Neural cell (in vitro differentiated cells): ENCODE results near the gene SDF4. TPM values are rescaled to one million over a fixed set of nuclear protein-coding genes. Genes with fewer than 3 reads are reported as not detected.

Experiments used
- H2AFZ ChIP-seq: fragments of 200-600, 300-800 bp; sonication (generic), shearing (Covaris generic); 2 replicates; pipeline ENCODE4 v1.6.0; 2014; ENCODE audit warnings: low read depth, mild to moderate bottlenecking, antibody characterized with exemption, low read length, moderate library complexity
- H3F3A ChIP-seq: fragments of 200-600 bp; shearing (Covaris generic); 2 replicates; pipeline ENCODE4 v1.6.1; 2016; ENCODE audit warnings: mild to moderate bottlenecking, moderate library complexity, mixed read lengths, antibody characterized with exemption, low read length; ENCODE audit not compliant: insufficient read depth, poor library complexity, severe bottlenecking
- H3K27ac ChIP-seq: fragments of 200-600, 300-800 bp; sonication (generic), shearing (Covaris generic); 2 replicates; pipeline ENCODE4 v1.5.1; 2014; ENCODE audit warnings: mild to moderate bottlenecking, low read length, moderate library complexity
- H3K27me3 ChIP-seq: fragments of 300-800, 200-600 bp; sonication (generic), shearing (Covaris generic); 2 replicates; pipeline ENCODE4 v1.6.0; 2014; ENCODE audit warnings: mild to moderate bottlenecking, low read depth, low read length, moderate library complexity; ENCODE audit not compliant: insufficient read depth
- H3K36me3 ChIP-seq: fragments of 300-800, 200-600 bp; sonication (generic), shearing (Covaris generic); 2 replicates; pipeline ENCODE4 v1.5.1; 2014; ENCODE audit warnings: mild to moderate bottlenecking, antibody characterized with exemption, low read length, moderate library complexity; ENCODE audit not compliant: insufficient read depth
- H3K4me2 ChIP-seq: fragments of 300-800, 200-600 bp; sonication (generic), shearing (Covaris generic); 2 replicates; pipeline ENCODE4 v1.6.0; 2014; ENCODE audit warnings: mild to moderate bottlenecking, low read length
- H3K4me3 ChIP-seq: fragments of 300-800, 200-600 bp; sonication (generic), shearing (Covaris generic); 2 replicates; pipeline ENCODE4 v1.5.1; 2014; ENCODE audit warnings: mild to moderate bottlenecking, low read length, moderate library complexity
- H3K79me2 ChIP-seq: fragments of 200-600 bp; shearing (Covaris generic); replicated peaks from 2 replicates; pipeline ENCODE4 v1.6.0; 2014; ENCODE audit warnings: mild to moderate bottlenecking, low read length, moderate library complexity; ENCODE audit not compliant: insufficient read depth
- H3K9ac ChIP-seq: fragments of 300-800, 200-600 bp; sonication (generic), shearing (Covaris generic); 2 replicates; pipeline ENCODE4 v1.6.1; 2016; ENCODE audit warnings: mild to moderate bottlenecking, low read length, mixed read lengths
- H3K9me2 ChIP-seq: fragments of 200-600 bp; shearing (Covaris generic); 2 replicates; pipeline ENCODE4 v1.6.1; 2016; ENCODE audit warnings: mild to moderate bottlenecking, low read length, mixed read lengths; ENCODE audit not compliant: insufficient read depth
- H3K9me3 ChIP-seq: fragments of 200-600, 300-800 bp; sonication (generic), shearing (Covaris generic); 2 replicates; pipeline ENCODE4 v1.6.1; 2016; ENCODE audit warnings: mild to moderate bottlenecking, mixed run types, low read length, moderate library complexity, mixed read lengths
- H4K20me1 ChIP-seq: fragments of 200-600 bp; shearing (Covaris generic); 2 replicates; pipeline ENCODE4 v1.6.1; 2016; ENCODE audit warnings: mild to moderate bottlenecking, mixed run types; ENCODE audit not compliant: insufficient read depth
- EP300 ChIP-seq: fragments of 450-650 bp; conservative IDR thresholded peaks from 2 replicates; pipeline ENCODE4 v1.6.1; 2014; ENCODE audit warnings: antibody characterized with exemption, mild to moderate bottlenecking, moderate library complexity; ENCODE audit not compliant: poor library complexity, severe bottlenecking
- EZH2 ChIP-seq: fragments of 200-600, 300-800 bp; shearing (Covaris generic), sonication (generic); IDR thresholded peaks from 2 replicates; pipeline ENCODE4 v1.6.1; 2014; ENCODE audit warnings: antibody characterized with exemption, low read length, borderline replicate concordance, mild to moderate bottlenecking; ENCODE audit not compliant: insufficient read depth, poor library complexity, severe bottlenecking
- MXI1 ChIP-seq: fragments of 450-650 bp; conservative IDR thresholded peaks from 2 replicates; pipeline ENCODE4 v1.6.1; 2014; ENCODE audit warnings: antibody characterized with exemption, mild to moderate bottlenecking; ENCODE audit not compliant: poor library complexity, severe bottlenecking
- POLR2AphosphoS5 ChIP-seq: IDR thresholded peaks from 2 replicates; pipeline ENCODE4 v1.6.1; 2012
- RAD21 ChIP-seq: fragments of 450-650 bp; conservative IDR thresholded peaks from 2 replicates; pipeline ENCODE4 v1.6.1; 2014; ENCODE audit warnings: antibody characterized with exemption, mild to moderate bottlenecking, moderate library complexity
- SMC3 ChIP-seq: fragments of 450-650 bp; conservative IDR thresholded peaks from 2 replicates; pipeline ENCODE4 v1.6.1; 2014; ENCODE audit warnings: antibody characterized with exemption, mild to moderate bottlenecking, moderate library complexity; ENCODE audit not compliant: poor library complexity
- TAF1 ChIP-seq: IDR thresholded peaks from 2 replicates; pipeline ENCODE4 v1.6.1; 2012; ENCODE audit warnings: low read depth
- polyA plus RNA-seq: library from polyadenylated mRNA; depleted of rRNA; stranded (reverse); fragments of >200 nt; gene quantifications from 2 replicates; pipeline ENCODE4 v1.2.3, GENCODE V29; 2014
- TF ChIP-seq, protein P1 (sequence below): IDR thresholded peaks from 2 replicates; pipeline ENCODE4 v1.6.1; 2012; ENCODE audit warnings: borderline replicate concordance
- TF ChIP-seq, protein P2 (sequence below): fragments of 450-650 bp; IDR thresholded peaks from 2 replicates; pipeline ENCODE4 v1.5.1; 2014; ENCODE audit warnings: antibody characterized with exemption, mild to moderate bottlenecking, moderate library complexity; ENCODE audit not compliant: poor library complexity, severe bottlenecking

SDF4 gene
- polyA plus RNA-seq, 1 donor from 2014 or later = 91.2 TPM

DNA sequence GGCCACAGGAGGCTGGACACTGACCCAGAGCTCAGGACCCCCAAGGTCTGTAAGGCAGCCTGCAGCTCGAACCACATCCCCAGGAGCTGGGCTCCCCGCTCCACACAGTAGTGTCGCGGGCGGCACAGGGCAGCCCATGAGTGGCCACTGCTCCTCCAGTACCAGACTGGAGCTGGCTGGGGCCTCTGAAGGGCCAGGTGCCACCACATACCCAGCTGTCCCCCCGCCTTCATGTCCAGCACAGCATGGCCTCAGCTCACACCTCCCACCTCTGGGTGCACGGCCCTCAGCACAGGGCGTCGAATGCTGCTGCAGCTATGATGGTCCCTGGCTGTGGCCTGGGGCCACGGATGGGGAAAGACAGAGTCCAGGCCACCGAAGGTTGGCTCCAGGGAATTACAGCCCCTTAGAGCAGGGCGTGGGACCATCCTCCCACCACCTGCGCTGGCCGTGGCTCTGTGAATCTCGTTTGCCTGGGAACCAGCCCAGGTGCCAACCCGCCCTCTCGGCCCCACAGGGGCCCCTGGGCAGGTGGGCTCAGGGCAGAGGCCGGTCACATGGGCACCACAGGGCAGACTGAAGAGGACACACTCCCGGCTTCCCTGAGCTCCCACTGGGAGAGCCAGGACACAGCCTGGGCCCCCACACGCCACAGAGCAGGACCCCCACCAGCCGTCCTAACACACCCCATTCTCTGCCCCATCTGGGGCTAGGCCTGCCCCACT lies 15.8 kb downstream of the SDF4 start:
- Histone ChIP-seq H2AFZ (no peak overlapping the region), H3K36me3 (no peaks in the 10 kb centered on the region), H4K20me1 (no peaks in the 10 kb centered on the region), H3F3A (no peaks in the 10 kb centered on the region), H3K9me2 (no peaks in the 10 kb centered on the region), H3K4me3 (no peak overlapping the region), H3K27me3 (no peaks in the 10 kb centered on the region), H3K9ac (no peak overlapping the region), H3K4me2 (no peak overlapping the region), H3K79me2 (no peaks in the 10 kb centered on the region), H3K9me3 (no peaks in the 10 kb centered on the region), H3K27ac (no peak overlapping the region)
- TF ChIP-seq TAF1 = no peak
- TF ChIP-seq EP300 = no peak
- TF ChIP-seq, protein P1, sequence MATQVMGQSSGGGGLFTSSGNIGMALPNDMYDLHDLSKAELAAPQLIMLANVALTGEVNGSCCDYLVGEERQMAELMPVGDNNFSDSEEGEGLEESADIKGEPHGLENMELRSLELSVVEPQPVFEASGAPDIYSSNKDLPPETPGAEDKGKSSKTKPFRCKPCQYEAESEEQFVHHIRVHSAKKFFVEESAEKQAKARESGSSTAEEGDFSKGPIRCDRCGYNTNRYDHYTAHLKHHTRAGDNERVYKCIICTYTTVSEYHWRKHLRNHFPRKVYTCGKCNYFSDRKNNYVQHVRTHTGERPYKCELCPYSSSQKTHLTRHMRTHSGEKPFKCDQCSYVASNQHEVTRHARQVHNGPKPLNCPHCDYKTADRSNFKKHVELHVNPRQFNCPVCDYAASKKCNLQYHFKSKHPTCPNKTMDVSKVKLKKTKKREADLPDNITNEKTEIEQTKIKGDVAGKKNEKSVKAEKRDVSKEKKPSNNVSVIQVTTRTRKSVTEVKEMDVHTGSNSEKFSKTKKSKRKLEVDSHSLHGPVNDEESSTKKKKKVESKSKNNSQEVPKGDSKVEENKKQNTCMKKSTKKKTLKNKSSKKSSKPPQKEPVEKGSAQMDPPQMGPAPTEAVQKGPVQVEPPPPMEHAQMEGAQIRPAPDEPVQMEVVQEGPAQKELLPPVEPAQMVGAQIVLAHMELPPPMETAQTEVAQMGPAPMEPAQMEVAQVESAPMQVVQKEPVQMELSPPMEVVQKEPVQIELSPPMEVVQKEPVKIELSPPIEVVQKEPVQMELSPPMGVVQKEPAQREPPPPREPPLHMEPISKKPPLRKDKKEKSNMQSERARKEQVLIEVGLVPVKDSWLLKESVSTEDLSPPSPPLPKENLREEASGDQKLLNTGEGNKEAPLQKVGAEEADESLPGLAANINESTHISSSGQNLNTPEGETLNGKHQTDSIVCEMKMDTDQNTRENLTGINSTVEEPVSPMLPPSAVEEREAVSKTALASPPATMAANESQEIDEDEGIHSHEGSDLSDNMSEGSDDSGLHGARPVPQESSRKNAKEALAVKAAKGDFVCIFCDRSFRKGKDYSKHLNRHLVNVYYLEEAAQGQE = no peak
- no peak for TF ChIP-seq EZH2

DNA sequence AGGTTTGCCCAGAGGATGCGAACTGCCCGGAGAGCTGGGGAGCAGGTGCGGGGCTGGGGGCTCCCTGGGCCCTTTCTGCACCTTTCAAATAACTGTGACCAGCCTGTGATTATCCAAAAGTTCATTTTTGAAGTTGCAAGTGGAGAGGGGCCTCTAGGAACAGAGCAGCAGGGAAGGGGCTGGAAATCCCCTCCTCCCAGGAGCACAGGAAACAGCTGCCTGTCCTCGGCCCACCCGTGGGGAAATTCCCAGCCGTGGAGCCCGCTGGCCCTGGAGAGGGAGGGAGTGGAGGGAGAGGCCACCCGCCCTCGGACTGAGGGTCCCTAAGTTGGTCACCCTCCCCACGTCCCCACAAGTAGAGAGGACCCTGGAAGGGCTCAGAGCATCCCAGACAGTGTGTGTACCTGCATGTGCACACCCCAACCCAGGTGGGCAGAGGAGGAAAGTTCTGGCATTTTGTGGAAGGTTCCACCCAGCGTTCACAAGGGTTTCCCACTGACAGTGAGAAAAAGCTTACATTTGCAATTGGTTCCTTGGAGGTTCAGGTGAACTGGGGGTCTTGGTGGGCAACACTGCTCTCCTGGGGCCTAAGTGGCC lies 16.6 kb downstream of the SDF4 start:
- H3K27ac ChIP-seq = no peak overlapping the region
- no peaks in the 10 kb centered on the region for H3K27me3 ChIP-seq
- no peaks in the 10 kb centered on the region for H3K36me3 ChIP-seq
- no peak for TF ChIP-seq EP300
- TF ChIP-seq EZH2 = no peak
- no peak for TF ChIP-seq RAD21
- TF ChIP-seq, protein P2, sequence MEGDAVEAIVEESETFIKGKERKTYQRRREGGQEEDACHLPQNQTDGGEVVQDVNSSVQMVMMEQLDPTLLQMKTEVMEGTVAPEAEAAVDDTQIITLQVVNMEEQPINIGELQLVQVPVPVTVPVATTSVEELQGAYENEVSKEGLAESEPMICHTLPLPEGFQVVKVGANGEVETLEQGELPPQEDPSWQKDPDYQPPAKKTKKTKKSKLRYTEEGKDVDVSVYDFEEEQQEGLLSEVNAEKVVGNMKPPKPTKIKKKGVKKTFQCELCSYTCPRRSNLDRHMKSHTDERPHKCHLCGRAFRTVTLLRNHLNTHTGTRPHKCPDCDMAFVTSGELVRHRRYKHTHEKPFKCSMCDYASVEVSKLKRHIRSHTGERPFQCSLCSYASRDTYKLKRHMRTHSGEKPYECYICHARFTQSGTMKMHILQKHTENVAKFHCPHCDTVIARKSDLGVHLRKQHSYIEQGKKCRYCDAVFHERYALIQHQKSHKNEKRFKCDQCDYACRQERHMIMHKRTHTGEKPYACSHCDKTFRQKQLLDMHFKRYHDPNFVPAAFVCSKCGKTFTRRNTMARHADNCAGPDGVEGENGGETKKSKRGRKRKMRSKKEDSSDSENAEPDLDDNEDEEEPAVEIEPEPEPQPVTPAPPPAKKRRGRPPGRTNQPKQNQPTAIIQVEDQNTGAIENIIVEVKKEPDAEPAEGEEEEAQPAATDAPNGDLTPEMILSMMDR = no peak
- no peak for TF ChIP-seq SMC3
- TF ChIP-seq TAF1 = no peak
- no peak for TF ChIP-seq MXI1
- TF ChIP-seq, protein P1 = no peak
- TF ChIP-seq POLR2AphosphoS5 = no peak
- H3K4me2 ChIP-seq = no peak overlapping the region
- H3K9me3 ChIP-seq = no peaks in the 10 kb centered on the region
- H4K20me1 ChIP-seq = no peaks in the 10 kb centered on the region
- H3K79me2 ChIP-seq = no peaks in the 10 kb centered on the region
- no peak overlapping the region for H3K9ac ChIP-seq
- no peaks in the 10 kb centered on the region for H3F3A ChIP-seq
- H3K9me2 ChIP-seq = no peaks in the 10 kb centered on the region
- H2AFZ ChIP-seq = no peak overlapping the region
- H3K4me3 ChIP-seq = no peak overlapping the region
